Activated naive CD4-positive, alpha-beta T cell treated with anti-CD3 and anti-CD28 coated beads, Interleukin-2, amount 50 U/mL, for 16 hours (primary cell): ENCODE results near the gene MEMO1.
"Not testable (repeated sequence)": the region's sequence is repeated elsewhere in the genome, so short reads cannot be mapped to it uniquely, and the experiment has no call there.

Source experiments
- DNase-seq: peaks from one replicate; pipeline ENCODE4 v3.0.0-alpha.2; 2020

The MEMO1 gene

GRCh38 chr2:31900156-31900555 is 110.7 kb downstream of the MEMO1 start:
- not testable (repeated sequence) for DNase-seq

GRCh38 chr2:31898346-31898745 is 112.5 kb downstream of the MEMO1 start:
- not testable (repeated sequence) for DNase-seq

- not testable (repeated sequence) for DNase-seq
Measured at GRCh38 chr2:31897340-31897739, 113.5 kb downstream of the MEMO1 start.

- DNase-seq, result no peak
Measured at GRCh38 chr2:31896293-31896692, 114.5 kb downstream of the MEMO1 start.

- DNase-seq, result no peak
Measured at GRCh38 chr2:31894656-31895055, 116.2 kb downstream of the MEMO1 start.

GRCh38 chr2:31893094-31893493 is 117.7 kb downstream of the MEMO1 start:
- no peak for DNase-seq

GRCh38 chr2:31889044-31889443 is 121.8 kb downstream of the MEMO1 start:
- DNase-seq, result no peak

GRCh38 chr2:31888550-31888949 is 122.3 kb downstream of the MEMO1 start:
- no peak for DNase-seq

- DNase-seq, result no peak
Measured at GRCh38 chr2:31886700-31887099, 124.1 kb downstream of the MEMO1 start.

- no peak for DNase-seq
Measured at GRCh38 chr2:31877008-31877407, 133.8 kb downstream of the MEMO1 start.

- no peak for DNase-seq
Measured at GRCh38 chr2:31874071-31874470, 136.7 kb downstream of the MEMO1 start.

- no peak for DNase-seq
Measured at GRCh38 chr2:31865215-31865614, 145.6 kb downstream of the MEMO1 start.

- DNase-seq, result no peak
Measured at GRCh38 chr2:31863867-31864266, 146.9 kb downstream of the MEMO1 start.

- DNase-seq, result not testable (repeated sequence)
Measured at GRCh38 chr2:31863015-31863656, 147.7 kb downstream of the MEMO1 start.

- DNase-seq, result no peak
Measured at GRCh38 chr2:31859959-31860358, 150.8 kb downstream of the MEMO1 start.

GRCh38 chr2:31853521-31853920 is 157.3 kb downstream of the MEMO1 start:
- DNase-seq, result no peak

GRCh38 chr2:31842150-31842549 is 168.7 kb downstream of the MEMO1 start:
- DNase-seq, result not testable (repeated sequence)

- DNase-seq, result no peak
Measured at GRCh38 chr2:31835450-31835849, 175.4 kb downstream of the MEMO1 start.

GRCh38 chr2:31832363-31832762 is 178.4 kb downstream of the MEMO1 start:
- no peak for DNase-seq

GRCh38 chr2:31831585-31831984 is 179.2 kb downstream of the MEMO1 start:
- no peak for DNase-seq

- no peak for DNase-seq
Measured at GRCh38 chr2:31828891-31829290, 181.9 kb downstream of the MEMO1 start.

GRCh38 chr2:31823558-31823957 is 187.2 kb downstream of the MEMO1 start:
- no peak for DNase-seq

- no peak for DNase-seq
Measured at GRCh38 chr2:31822587-31822986, 188.2 kb downstream of the MEMO1 start.
